GM21825 (cell line): ENCODE measurements around the gene EVA1A.

Source experiments
- ATAC-seq: cut with Tn5 transposase; IDR thresholded peaks from one replicate; pipeline ENCODE4 v1.9.1; 2021; ENCODE audit warnings: mild to moderate bottlenecking, moderate library complexity; ENCODE audit not compliant: unreplicated experiment

Gene EVA1A

GRCh38 chr2:75560768-75561565, at the start of gene EVA1A:
Gene EVA1A (minus strand): TSS chr2:75560939. CDS start chr2:75518140, 42,799 bp downstream.
- ATAC-seq: no peak

- no peak for ATAC-seq
Measured at GRCh38 chr2:75609937-75610508, 49.3 kb upstream of the EVA1A start.

GRCh38 chr2:75609334-75609689, 48.6 kb upstream of the EVA1A start:
- no peak for ATAC-seq

GRCh38 chr2:75608684-75609333, 48.1 kb upstream of the EVA1A start:
- peak; percentile 74 for ATAC-seq

GRCh38 chr2:75607988-75608683, 47.4 kb upstream of the EVA1A start:
- ATAC-seq: no peak

- ATAC-seq: no peak
Measured at GRCh38 chr2:75607400-75607798, 46.7 kb upstream of the EVA1A start.

GRCh38 chr2:75606761-75607399, 46.1 kb upstream of the EVA1A start:
- no peak for ATAC-seq

- ATAC-seq: no peak
Measured at GRCh38 chr2:75605770-75606529, 45.2 kb upstream of the EVA1A start.

- ATAC-seq: no peak
Measured at GRCh38 chr2:75604484-75604883, 43.7 kb upstream of the EVA1A start.

GRCh38 chr2:75603477-75603876, 42.7 kb upstream of the EVA1A start:
- ATAC-seq: no peak

- no peak for ATAC-seq
Measured at GRCh38 chr2:75602724-75603342, 42.1 kb upstream of the EVA1A start.

GRCh38 chr2:75600461-75601011, 39.8 kb upstream of the EVA1A start:
- no peak for ATAC-seq

GRCh38 chr2:75598589-75599155, 37.9 kb upstream of the EVA1A start:
- no peak for ATAC-seq

- ATAC-seq: no peak
Measured at GRCh38 chr2:75597949-75598348, 37.2 kb upstream of the EVA1A start.

- ATAC-seq: no peak
Measured at GRCh38 chr2:75596784-75597183, 36.0 kb upstream of the EVA1A start.

GRCh38 chr2:75595541-75596395, 35.0 kb upstream of the EVA1A start:
- ATAC-seq: no peak

GRCh38 chr2:75594596-75594995, 33.9 kb upstream of the EVA1A start:
- no peak for ATAC-seq

GRCh38 chr2:75592888-75593287, 32.1 kb upstream of the EVA1A start:
- no peak for ATAC-seq
